ENCODE measurements around the gene CFAP251. TPM values are rescaled to one million over a fixed set of nuclear protein-coding genes. Genes with fewer than 3 reads are reported as not detected.

Gene CFAP251
- total RNA-seq, 1 donor from 2014 or later = 4.7 TPM

DNA sequence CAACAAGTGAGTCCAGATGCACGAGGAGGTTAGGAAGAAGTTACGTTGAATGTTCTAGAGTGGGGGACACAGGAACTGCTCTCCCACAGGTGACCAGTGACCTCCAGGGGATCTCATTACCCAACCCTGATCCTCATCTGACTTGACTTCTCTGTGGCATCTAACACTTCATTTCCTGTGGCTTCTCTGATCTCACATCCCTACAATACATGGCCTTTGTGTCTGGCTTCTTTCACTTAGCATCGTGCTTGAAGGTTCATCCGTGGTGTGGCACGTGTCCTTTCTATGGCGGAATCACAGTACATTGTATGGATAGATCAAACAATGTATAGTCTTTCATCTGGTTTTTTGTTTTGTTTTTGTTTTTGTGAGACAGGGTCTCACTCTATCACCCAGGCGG is 19.3 kb downstream of the CFAP251 start:
- peaks cover 18% of the 10 kb centered on the region for H3K4me1 ChIP-seq (ENCODE audit: insufficient read depth, low read length)
- no peaks in the 10 kb centered on the region for H3K27me3 Mint-ChIP-seq (ENCODE audit: low read depth, unreplicated experiment)

DNA sequence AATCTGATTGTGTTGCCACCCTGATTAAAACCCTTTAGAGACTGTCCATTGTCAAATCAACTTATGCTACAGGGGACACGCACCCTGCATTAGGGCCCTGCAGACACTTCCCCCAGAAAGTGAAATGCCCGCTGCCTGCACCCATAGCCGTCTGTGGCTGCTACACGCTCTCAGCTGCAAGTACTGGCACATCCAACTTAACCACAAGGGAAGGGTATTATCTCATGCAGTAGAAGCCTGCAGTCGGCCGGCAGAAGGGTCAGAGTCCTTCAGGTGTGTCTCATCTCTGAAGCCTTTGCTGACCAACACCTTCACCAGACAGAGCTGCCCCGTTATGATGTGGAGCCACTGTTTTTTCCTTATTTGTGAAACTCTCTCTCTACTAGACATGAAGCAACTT is 20.8 kb downstream of the CFAP251 start:
- Histone ChIP-seq H3K9me3 (ENCODE audit: insufficient read depth, low read depth, low read length) (no peaks in the 10 kb centered on the region), H3K4me3 (ENCODE audit: insufficient read depth, low read depth, low read length) (no peak overlapping the region), H3K9ac (ENCODE audit: low read length) (no peak overlapping the region), H4K20me1 (ENCODE audit: insufficient read depth, low read length) (no peaks in the 10 kb centered on the region), H3K36me3 (ENCODE audit: insufficient read depth, low read length) (no peaks in the 10 kb centered on the region), H2AFZ (ENCODE audit: low read depth, low read length) (no peak overlapping the region), H3K4me1 (ENCODE audit: insufficient read depth, low read length) (peaks cover 10% of the 10 kb centered on the region), H3K27me3 (ENCODE audit: insufficient read depth, low read length) (no peaks in the 10 kb centered on the region), H3K4me2 (ENCODE audit: low read length) (no peak overlapping the region), H3K27ac (ENCODE audit: low read depth, low read length) (no peak overlapping the region), H3K79me2 (ENCODE audit: insufficient read depth, low read length) (no peaks in the 10 kb centered on the region)
- DNase-seq (ENCODE audit: low read depth) (peak; percentile 41), FAIRE-seq (no peak)
- H3K4me1 Mint-ChIP-seq (ENCODE audit: low read depth, unreplicated experiment) = peaks cover 5% of the 10 kb centered on the region
- TF ChIP-seq, protein P1, sequence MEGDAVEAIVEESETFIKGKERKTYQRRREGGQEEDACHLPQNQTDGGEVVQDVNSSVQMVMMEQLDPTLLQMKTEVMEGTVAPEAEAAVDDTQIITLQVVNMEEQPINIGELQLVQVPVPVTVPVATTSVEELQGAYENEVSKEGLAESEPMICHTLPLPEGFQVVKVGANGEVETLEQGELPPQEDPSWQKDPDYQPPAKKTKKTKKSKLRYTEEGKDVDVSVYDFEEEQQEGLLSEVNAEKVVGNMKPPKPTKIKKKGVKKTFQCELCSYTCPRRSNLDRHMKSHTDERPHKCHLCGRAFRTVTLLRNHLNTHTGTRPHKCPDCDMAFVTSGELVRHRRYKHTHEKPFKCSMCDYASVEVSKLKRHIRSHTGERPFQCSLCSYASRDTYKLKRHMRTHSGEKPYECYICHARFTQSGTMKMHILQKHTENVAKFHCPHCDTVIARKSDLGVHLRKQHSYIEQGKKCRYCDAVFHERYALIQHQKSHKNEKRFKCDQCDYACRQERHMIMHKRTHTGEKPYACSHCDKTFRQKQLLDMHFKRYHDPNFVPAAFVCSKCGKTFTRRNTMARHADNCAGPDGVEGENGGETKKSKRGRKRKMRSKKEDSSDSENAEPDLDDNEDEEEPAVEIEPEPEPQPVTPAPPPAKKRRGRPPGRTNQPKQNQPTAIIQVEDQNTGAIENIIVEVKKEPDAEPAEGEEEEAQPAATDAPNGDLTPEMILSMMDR (IDR thresholded peaks at IDR 0.05; ENCODE audit: insufficient read depth, low read depth, low read length) = no peak
- TF ChIP-seq EZH2 (IDR thresholded peaks at IDR 0.05; ENCODE audit: insufficient read depth, low read length) = no peak
- peaks cover 6% of the 10 kb centered on the region for H3K9me3 Mint-ChIP-seq (ENCODE audit: unreplicated experiment)
- H3K36me3 Mint-ChIP-seq (ENCODE audit: low read depth, unreplicated experiment) = peaks cover 39% of the 10 kb centered on the region
- H3K4me3 Mint-ChIP-seq (ENCODE audit: unreplicated experiment) = no peak overlapping the region
- H3K27ac Mint-ChIP-seq (ENCODE audit: unreplicated experiment) = no peak overlapping the region
- no peaks in the 10 kb centered on the region for H3K27me3 Mint-ChIP-seq (ENCODE audit: low read depth, unreplicated experiment)

More for the DNA sequence above, 19.3 kb downstream of the CFAP251 start:
- Histone ChIP-seq H3K9ac (ENCODE audit: low read length) (no peak overlapping the region), H3K27me3 (ENCODE audit: insufficient read depth, low read length) (no peaks in the 10 kb centered on the region), H3K4me3 (ENCODE audit: insufficient read depth, low read depth, low read length) (no peak overlapping the region), H2AFZ (ENCODE audit: low read depth, low read length) (no peak overlapping the region), H3K27ac (ENCODE audit: low read depth, low read length) (no peak overlapping the region), H3K79me2 (ENCODE audit: insufficient read depth, low read length) (no peaks in the 10 kb centered on the region), H3K9me3 (ENCODE audit: insufficient read depth, low read depth, low read length) (no peaks in the 10 kb centered on the region), H4K20me1 (ENCODE audit: insufficient read depth, low read length) (no peaks in the 10 kb centered on the region), H3K36me3 (ENCODE audit: insufficient read depth, low read length) (no peaks in the 10 kb centered on the region), H3K4me2 (ENCODE audit: low read length) (no peak overlapping the region)
- H3K4me3 Mint-ChIP-seq (ENCODE audit: unreplicated experiment) = no peak overlapping the region
- H3K4me1 Mint-ChIP-seq (ENCODE audit: low read depth, unreplicated experiment) = peaks cover 15% of the 10 kb centered on the region
- no peak overlapping the region for H3K27ac Mint-ChIP-seq (ENCODE audit: unreplicated experiment)
- peaks cover 6% of the 10 kb centered on the region for H3K9me3 Mint-ChIP-seq (ENCODE audit: unreplicated experiment)
- H3K36me3 Mint-ChIP-seq (ENCODE audit: low read depth, unreplicated experiment) = peaks cover 38% of the 10 kb centered on the region
- FAIRE-seq (no peak), DNase-seq (ENCODE audit: low read depth) (no peak)
- no peak for TF ChIP-seq EZH2 (IDR thresholded peaks at IDR 0.05; ENCODE audit: insufficient read depth, low read length)
- TF ChIP-seq, protein P1 (IDR thresholded peaks at IDR 0.05; ENCODE audit: insufficient read depth, low read depth, low read length) = no peak

DNA sequence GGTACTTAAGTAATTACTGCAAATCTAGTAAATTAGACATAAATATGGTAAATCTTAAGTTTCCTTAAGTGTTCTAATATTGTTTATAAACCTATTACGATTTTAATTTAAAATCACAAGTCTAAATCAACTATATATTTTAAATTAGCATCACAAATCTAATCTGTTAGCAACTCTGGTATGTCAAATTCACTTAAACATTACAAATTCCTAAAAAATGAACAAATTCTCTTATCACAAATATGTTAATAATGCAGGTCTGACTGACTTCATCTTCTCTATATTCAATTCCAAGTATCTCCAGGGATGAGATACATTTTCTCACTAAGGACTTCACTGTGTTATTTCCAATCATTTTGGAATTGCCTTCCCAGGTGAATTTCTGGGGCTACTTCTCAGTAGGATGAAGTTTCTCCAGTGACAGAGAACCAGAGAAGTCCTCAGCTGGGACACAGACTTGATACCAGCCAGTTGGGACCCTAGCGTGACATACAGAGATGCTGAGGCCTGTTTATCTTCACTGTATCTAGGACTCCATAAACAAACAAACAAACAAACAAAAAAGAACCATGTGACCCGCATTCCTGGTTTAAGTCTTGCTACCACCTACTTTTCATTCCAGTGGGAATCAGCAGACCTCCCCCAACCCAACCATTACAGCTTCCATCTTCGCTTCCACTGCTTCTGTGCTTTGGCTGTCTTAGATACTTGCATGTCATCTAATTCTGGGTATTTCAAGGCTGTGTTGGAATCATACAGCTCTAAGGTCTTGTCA is 21.8 kb downstream of the CFAP251 start:
- Histone ChIP-seq H3K36me3 (ENCODE audit: insufficient read depth, low read length) (no peaks in the 10 kb centered on the region), H3K79me2 (ENCODE audit: insufficient read depth, low read length) (no peaks in the 10 kb centered on the region), H3K4me2 (ENCODE audit: low read length) (no peak overlapping the region), H3K27me3 (ENCODE audit: insufficient read depth, low read length) (no peaks in the 10 kb centered on the region), H2AFZ (ENCODE audit: low read depth, low read length) (no peak overlapping the region), H3K4me1 (ENCODE audit: insufficient read depth, low read length) (peaks cover 10% of the 10 kb centered on the region), H3K4me3 (ENCODE audit: insufficient read depth, low read depth, low read length) (no peak overlapping the region), H3K9ac (ENCODE audit: low read length) (no peak overlapping the region), H3K9me3 (ENCODE audit: insufficient read depth, low read depth, low read length) (no peaks in the 10 kb centered on the region), H4K20me1 (ENCODE audit: insufficient read depth, low read length) (no peaks in the 10 kb centered on the region), H3K27ac (ENCODE audit: low read depth, low read length) (peak overlapping the region; percentile 10)
- H3K4me3 Mint-ChIP-seq (ENCODE audit: unreplicated experiment) = no peak overlapping the region
- H3K4me1 Mint-ChIP-seq (ENCODE audit: low read depth, unreplicated experiment) = peaks cover 3% of the 10 kb centered on the region
- FAIRE-seq (no peak), DNase-seq (ENCODE audit: low read depth) (no peak)
- TF ChIP-seq, protein P1 (IDR thresholded peaks at IDR 0.05; ENCODE audit: insufficient read depth, low read depth, low read length) = no peak
- no peak for TF ChIP-seq EZH2 (IDR thresholded peaks at IDR 0.05; ENCODE audit: insufficient read depth, low read length)
- no peaks in the 10 kb centered on the region for H3K27me3 Mint-ChIP-seq (ENCODE audit: low read depth, unreplicated experiment)
- H3K27ac Mint-ChIP-seq (ENCODE audit: unreplicated experiment) = no peak overlapping the region
- H3K9me3 Mint-ChIP-seq (ENCODE audit: unreplicated experiment) = peaks cover 6% of the 10 kb centered on the region
- peaks cover 36% of the 10 kb centered on the region for H3K36me3 Mint-ChIP-seq (ENCODE audit: low read depth, unreplicated experiment)

Measured in astrocyte (in vitro differentiated cells and primary cell).